Osteoblast (primary cell): ENCODE measurements around the gene UTS2B. TPM values are rescaled to one million over a fixed set of nuclear protein-coding genes. Genes with fewer than 3 reads are reported as not detected.
A peak's percentile ranks its signal among the peaks of the same experiment; 100 is the strongest.

Source experiments
- DNase-seq: peaks from one replicate; pipeline ENCODE4 v3.0.0; 2011; ENCODE audit warnings: low spot score, mixed read lengths; ENCODE audit not compliant: insufficient read length; ENCODE audit errors: missing footprints
- H2AFZ ChIP-seq: 2 replicates; pipeline ENCODE4 v1.6.0; 2011; ENCODE audit warnings: mild to moderate bottlenecking, low read length
- H3K27ac ChIP-seq: 2 replicates; pipeline ENCODE4 v1.5.1; 2011; ENCODE audit warnings: mild to moderate bottlenecking, low read depth, low read length, moderate library complexity
- H3K27me3 ChIP-seq: 2 replicates; pipeline ENCODE4 v1.6.0; 2012; ENCODE audit warnings: mild to moderate bottlenecking, control low read depth, inconsistent platforms, low read length, moderate library complexity; ENCODE audit not compliant: insufficient read depth
- H3K36me3 ChIP-seq: 2 replicates; pipeline ENCODE4 v1.5.1; 2011; ENCODE audit warnings: mild to moderate bottlenecking, low read length, control low read depth, moderate library complexity; ENCODE audit not compliant: insufficient read depth
- H3K4me1 ChIP-seq: 2 replicates; pipeline ENCODE4 v1.5.1; 2011; ENCODE audit warnings: mild to moderate bottlenecking, low read length, control low read depth, moderate library complexity; ENCODE audit not compliant: insufficient read depth
- H3K4me2 ChIP-seq: 2 replicates; pipeline ENCODE4 v1.6.0; 2011; ENCODE audit warnings: mild to moderate bottlenecking, low read length; ENCODE audit not compliant: insufficient read depth
- H3K4me3 ChIP-seq: fragments of 200-600 bp; sonication (generic); 3 replicates; pipeline ENCODE4 v1.5.1; 2012; ENCODE audit warnings: mild to moderate bottlenecking, low read length, inconsistent platforms; ENCODE audit not compliant: insufficient read depth
- H3K79me2 ChIP-seq: 2 replicates; pipeline ENCODE4 v1.6.0; 2012; ENCODE audit warnings: mild to moderate bottlenecking, low read length, control low read depth, inconsistent platforms; ENCODE audit not compliant: insufficient read depth
- H3K9me3 ChIP-seq: 2 replicates; pipeline ENCODE4 v1.5.1; 2011; ENCODE audit warnings: low read depth, low read length, control low read depth
- H4K20me1 ChIP-seq: 2 replicates; pipeline ENCODE4 v1.6.0; 2012; ENCODE audit warnings: mild to moderate bottlenecking, low read length, control low read depth; ENCODE audit not compliant: insufficient read depth
- CTCF ChIP-seq: IDR thresholded peaks from 2 replicates; pipeline ENCODE4 v1.5.1; 2011; ENCODE audit warnings: mild to moderate bottlenecking, low read depth, low read length, moderate library complexity; ENCODE audit errors: extremely low read depth
- total RNA-seq: library from RNA; depleted of rRNA; stranded (reverse); fragments of >200 nt; gene quantifications from 2 replicates; pipeline ENCODE4 v1.2.3, GENCODE V29; 2012

Gene UTS2B
- total RNA-seq, 1 donor: 1.1 TPM

- peaks cover 53% of the 10 kb centered on the region for H3K36me3 ChIP-seq
- no peak for DNase-seq
- no peaks in the 10 kb centered on the region for H4K20me1 ChIP-seq
- no peaks in the 10 kb centered on the region for H3K27me3 ChIP-seq
- no peak overlapping the region for H3K4me2 ChIP-seq
- H3K79me2 ChIP-seq: peaks cover 81% of the 10 kb centered on the region
- H3K4me1 ChIP-seq: peaks cover 19% of the 10 kb centered on the region
- H2AFZ ChIP-seq: no peak overlapping the region
- no peak for TF ChIP-seq CTCF
- no peak overlapping the region for H3K27ac ChIP-seq
- no peaks in the 10 kb centered on the region for H3K9me3 ChIP-seq
- no peak overlapping the region for H3K4me3 ChIP-seq
These were observed 28.6 kb upstream of the UTS2B start for GRCh38 chr3:191358929-191359328.

- DNase-seq: no peak
- H3K27ac ChIP-seq: no peak overlapping the region
- no peaks in the 10 kb centered on the region for H4K20me1 ChIP-seq
These were observed 27.6 kb upstream of the UTS2B start for GRCh38 chr3:191357909-191358308.

DNA sequence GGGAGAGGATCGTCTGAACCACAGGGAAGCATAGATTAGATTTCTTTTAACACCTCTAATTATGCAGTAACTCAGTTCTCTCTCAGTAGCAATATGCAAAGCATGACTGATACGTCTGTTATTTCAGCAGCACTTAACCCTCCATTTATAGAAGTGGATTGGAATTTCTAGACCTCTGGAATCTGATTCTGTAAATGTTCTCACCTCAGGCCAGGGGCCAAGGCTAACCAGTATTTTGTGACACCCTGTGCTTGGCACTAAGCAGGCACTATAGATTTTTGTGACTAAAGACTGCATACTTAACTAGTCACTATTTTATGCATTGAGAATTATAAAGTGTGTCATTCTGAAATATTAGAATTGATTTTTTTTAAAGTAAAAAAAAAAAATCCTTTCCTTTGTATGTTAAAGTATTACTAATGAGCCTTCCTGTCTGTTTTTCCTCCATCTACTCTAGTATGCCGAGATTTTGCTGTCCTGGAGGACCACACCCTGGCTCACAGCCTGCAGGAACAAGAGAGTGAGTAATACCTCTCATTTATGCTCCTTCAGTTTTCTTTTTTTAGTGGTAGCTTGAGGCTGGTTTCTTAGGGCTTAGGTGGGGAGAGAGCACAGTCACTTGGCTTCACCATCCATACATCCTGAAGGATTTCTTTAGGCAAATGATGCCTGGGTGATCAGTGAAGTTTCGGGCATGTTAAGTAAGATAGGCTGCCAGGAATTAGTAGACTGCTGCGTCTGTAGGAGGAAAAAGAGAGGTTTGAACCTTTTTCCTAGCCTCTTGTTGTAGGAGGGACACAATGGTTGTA is 26.5 kb upstream of the UTS2B start:
- Histone ChIP-seq H3K27ac (peak overlapping the region; percentile 77), H3K27me3 (no peaks in the 10 kb centered on the region), H3K9me3 (no peaks in the 10 kb centered on the region), H3K4me2 (peak overlapping the region; percentile 60), H3K79me2 (peaks cover 92% of the 10 kb centered on the region), H2AFZ (peak overlapping the region; percentile 19), H4K20me1 (no peaks in the 10 kb centered on the region), H3K4me1 (peaks cover 19% of the 10 kb centered on the region), H3K36me3 (peaks cover 33% of the 10 kb centered on the region), H3K4me3 (no peak overlapping the region)
- no peak for TF ChIP-seq CTCF
- DNase-seq: no peak

More at GRCh38 chr3:191357909-191358308, 27.6 kb upstream of the UTS2B start:
- Histone ChIP-seq H3K36me3 (peaks cover 43% of the 10 kb centered on the region), H3K4me2 (no peak overlapping the region), H3K27me3 (no peaks in the 10 kb centered on the region), H3K4me1 (peaks cover 19% of the 10 kb centered on the region), H3K4me3 (no peak overlapping the region), H3K79me2 (peaks cover 85% of the 10 kb centered on the region), H3K9me3 (no peaks in the 10 kb centered on the region), H2AFZ (no peak overlapping the region)
- TF ChIP-seq CTCF: no peak

DNA sequence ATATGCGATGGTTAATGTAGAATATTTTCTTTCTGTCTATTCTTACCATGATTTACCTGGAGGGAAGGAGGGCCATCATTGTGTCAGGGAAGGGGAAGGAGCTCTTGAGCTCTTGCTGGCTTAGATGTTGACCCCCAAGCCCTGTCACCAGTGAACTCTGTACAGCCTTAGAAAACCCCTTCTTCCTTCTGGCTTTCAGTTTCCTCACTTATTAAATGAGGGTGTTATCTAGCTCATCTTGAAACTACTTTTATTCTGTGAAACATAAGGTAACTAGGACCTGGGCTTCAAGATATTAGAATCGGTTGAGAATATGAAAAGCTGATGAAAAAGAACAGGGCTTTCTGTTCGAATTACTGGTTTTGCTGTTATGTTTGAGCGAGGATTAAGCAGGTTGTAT is 25.1 kb upstream of the UTS2B start:
- TF ChIP-seq CTCF: no peak
- no peaks in the 10 kb centered on the region for H4K20me1 ChIP-seq
- no peaks in the 10 kb centered on the region for H3K9me3 ChIP-seq
- no peak for DNase-seq
- H3K79me2 ChIP-seq: peaks cover 96% of the 10 kb centered on the region
- H3K36me3 ChIP-seq: peaks cover 19% of the 10 kb centered on the region
- H2AFZ ChIP-seq: no peak overlapping the region
- no peaks in the 10 kb centered on the region for H3K27me3 ChIP-seq
- H3K4me3 ChIP-seq: no peak overlapping the region
- H3K4me1 ChIP-seq: peaks cover 24% of the 10 kb centered on the region
- H3K27ac ChIP-seq: no peak overlapping the region
- no peak overlapping the region for H3K4me2 ChIP-seq
